ENCODE results near the gene RGS7. TPM values are rescaled to one million over a fixed set of nuclear protein-coding genes. Genes with fewer than 3 reads are reported as not detected.

Gene RGS7
- total RNA-seq, 1 experiment from 2014 or later = 1.5 TPM

DNA sequence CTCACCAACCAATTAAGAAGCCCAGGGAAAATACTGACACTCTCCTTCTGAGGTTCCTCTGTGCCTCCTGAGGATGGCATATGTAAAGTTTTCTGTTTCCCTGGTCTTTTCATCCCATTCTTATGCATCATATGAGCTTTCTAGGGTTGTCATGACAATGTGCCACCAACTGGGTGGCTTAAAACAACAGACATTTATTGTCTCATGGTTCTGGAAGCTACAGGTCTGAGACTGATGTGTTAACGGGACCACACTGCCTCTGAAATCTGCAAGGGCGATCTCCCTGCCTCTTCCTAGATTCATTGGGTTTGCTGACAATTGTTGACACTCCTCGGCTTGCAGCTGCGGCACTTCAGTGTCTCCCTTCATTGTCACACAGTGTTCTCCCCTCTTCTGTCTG, 308.4 kb downstream of the RGS7 start:
- no CpG with 5 or more reads among the region's 4 CpGs for WGBS (ENCODE audit: extremely low coverage, insufficient read length, low lambda C conversion rate)
- Histone ChIP-seq H3K4ac (ENCODE audit: low read depth, low read length) (no peak overlapping the region), H2AFZ (ENCODE audit: low read length) (no peak overlapping the region), H4K91ac (ENCODE audit: insufficient read length, low read depth, low read length) (no peak overlapping the region), H3K23me2 (ENCODE audit: insufficient read length, low read depth, low read length, poor library complexity, severe bottlenecking) (no peaks in the 10 kb centered on the region), H3K18ac (ENCODE audit: insufficient read length, low read depth, low read length) (no peak overlapping the region), H2AK5ac (ENCODE audit: insufficient read length, low read length) (no peak overlapping the region), H2BK20ac (ENCODE audit: low read depth, low read length, poor library complexity, severe bottlenecking) (no peak overlapping the region), H4K5ac (ENCODE audit: insufficient read length, low read depth, low read length) (no peak overlapping the region), H2BK12ac (ENCODE audit: insufficient read length, low read depth, low read length) (no peak overlapping the region), H4K20me1 (ENCODE audit: control insufficient read depth, insufficient read depth, insufficient read length) (no peaks in the 10 kb centered on the region), H4K8ac (replicated peaks; ENCODE audit: insufficient read length, low read depth, low read length) (no peak overlapping the region), H3K27me3 (ENCODE audit: insufficient read depth, low read length) (no peaks in the 10 kb centered on the region), H3K56ac (ENCODE audit: insufficient read length, low read depth, low read length) (no peak overlapping the region), H2BK5ac (ENCODE audit: insufficient read length, low read length) (no peak overlapping the region), H3K27ac (ENCODE audit: insufficient read length, low read depth, low read length) (no peak overlapping the region), H3T11ph (ENCODE audit: low read length) (no peak overlapping the region), H3K9ac (ENCODE audit: extremely low read depth, insufficient read length, low read length) (no peak overlapping the region), H3K14ac (ENCODE audit: insufficient read depth, low read length) (no peak overlapping the region; the same call in 1 of the 2 replicates), H3K23ac (ENCODE audit: insufficient read length, low read depth, low read length) (no peak overlapping the region), H2BK120ac (ENCODE audit: low read depth, low read length, poor library complexity, severe bottlenecking) (no peak overlapping the region), H2BK15ac (ENCODE audit: low read depth, low read length) (no peak overlapping the region), H3K79me1 (ENCODE audit: insufficient read depth, low read depth, low read length, poor library complexity, severe bottlenecking) (no peaks in the 10 kb centered on the region), H3K4me1 (ENCODE audit: insufficient read depth, low read length) (peaks cover 18% of the 10 kb centered on the region; the same call in 1 of the 2 replicates), H3K79me2 (ENCODE audit: insufficient read depth, low read length) (no peaks in the 10 kb centered on the region), H3K4me2 (ENCODE audit: insufficient read depth, insufficient read length, low read length) (peak overlapping the region; percentile 9), H3K9me3 (ENCODE audit: control insufficient read depth, low read depth, low read length) (no peaks in the 10 kb centered on the region)
- Mint-ChIP-seq H3K27ac (peak overlapping the region in 2 of 3 experiments; percentile 1 to 17; a peak in 4 of 7 replicates), H3K9me3 (peaks cover 0 to 2% of the 10 kb centered on the region in 2 experiments; a peak in 1 of 5 replicates), H3K27me3 (ENCODE audit: low read depth) (no peaks in the 10 kb centered on the region; the same call in 1 of the 2 replicates), H3K4me1 (peaks cover 48 to 57% of the 10 kb centered on the region in 2 experiments), H3K36me3 (ENCODE audit: insufficient read depth in 1 of 3, low read depth in 3 of 3) (peaks cover 0 to 1% (median 0%) of the 10 kb centered on the region in 3 experiments; a peak in 1 of 7 replicates), H3K4me3 (no peak overlapping the region)
- TF ChIP-seq, protein P1, sequence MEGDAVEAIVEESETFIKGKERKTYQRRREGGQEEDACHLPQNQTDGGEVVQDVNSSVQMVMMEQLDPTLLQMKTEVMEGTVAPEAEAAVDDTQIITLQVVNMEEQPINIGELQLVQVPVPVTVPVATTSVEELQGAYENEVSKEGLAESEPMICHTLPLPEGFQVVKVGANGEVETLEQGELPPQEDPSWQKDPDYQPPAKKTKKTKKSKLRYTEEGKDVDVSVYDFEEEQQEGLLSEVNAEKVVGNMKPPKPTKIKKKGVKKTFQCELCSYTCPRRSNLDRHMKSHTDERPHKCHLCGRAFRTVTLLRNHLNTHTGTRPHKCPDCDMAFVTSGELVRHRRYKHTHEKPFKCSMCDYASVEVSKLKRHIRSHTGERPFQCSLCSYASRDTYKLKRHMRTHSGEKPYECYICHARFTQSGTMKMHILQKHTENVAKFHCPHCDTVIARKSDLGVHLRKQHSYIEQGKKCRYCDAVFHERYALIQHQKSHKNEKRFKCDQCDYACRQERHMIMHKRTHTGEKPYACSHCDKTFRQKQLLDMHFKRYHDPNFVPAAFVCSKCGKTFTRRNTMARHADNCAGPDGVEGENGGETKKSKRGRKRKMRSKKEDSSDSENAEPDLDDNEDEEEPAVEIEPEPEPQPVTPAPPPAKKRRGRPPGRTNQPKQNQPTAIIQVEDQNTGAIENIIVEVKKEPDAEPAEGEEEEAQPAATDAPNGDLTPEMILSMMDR (conservative IDR thresholded peaks at IDR 0.05) = no peak
- DNase-seq = peak; percentile 35
